Measurements from ENCODE around the gene HEATR5A. TPM values are rescaled to one million over a fixed set of nuclear protein-coding genes. Genes with fewer than 3 reads are reported as not detected.

Gene HEATR5A
- total and polyA plus RNA-seq, 2 of the 13 experiments (the other 11 are each of a cell fraction or from before 2014, with no cell fraction given) = 36.4 to 105 TPM

DNA sequence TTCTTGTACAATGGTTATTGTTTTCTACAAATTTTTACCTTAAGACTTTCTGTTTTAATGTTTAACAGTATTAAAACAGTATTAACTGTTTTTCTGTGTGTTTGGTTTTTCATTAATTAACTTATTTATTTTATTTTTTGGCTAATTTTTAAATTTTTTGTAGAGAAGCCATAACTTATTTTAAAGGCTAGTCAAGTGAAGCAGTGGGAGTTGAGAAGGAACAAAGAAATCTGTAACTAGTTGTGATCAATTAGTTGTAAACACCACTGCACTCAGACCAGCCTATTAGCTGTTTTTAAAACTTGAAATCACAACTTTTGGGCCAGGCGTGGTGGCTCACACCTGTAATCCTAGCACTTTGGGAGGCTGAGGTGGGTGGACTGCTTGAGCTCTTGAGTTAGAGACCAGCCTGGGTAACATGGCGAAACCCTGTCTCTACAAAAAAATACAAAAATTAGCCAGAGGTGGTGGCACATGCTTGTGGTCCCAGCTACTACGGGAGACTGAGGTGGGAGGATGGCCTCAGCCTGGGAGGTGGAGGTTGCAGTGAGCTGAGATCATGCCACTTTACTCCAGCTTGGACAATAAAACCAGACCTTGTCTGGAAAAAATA, 161.8 kb downstream of the HEATR5A start (continued):
- TF ChIP-seq, protein P1, sequence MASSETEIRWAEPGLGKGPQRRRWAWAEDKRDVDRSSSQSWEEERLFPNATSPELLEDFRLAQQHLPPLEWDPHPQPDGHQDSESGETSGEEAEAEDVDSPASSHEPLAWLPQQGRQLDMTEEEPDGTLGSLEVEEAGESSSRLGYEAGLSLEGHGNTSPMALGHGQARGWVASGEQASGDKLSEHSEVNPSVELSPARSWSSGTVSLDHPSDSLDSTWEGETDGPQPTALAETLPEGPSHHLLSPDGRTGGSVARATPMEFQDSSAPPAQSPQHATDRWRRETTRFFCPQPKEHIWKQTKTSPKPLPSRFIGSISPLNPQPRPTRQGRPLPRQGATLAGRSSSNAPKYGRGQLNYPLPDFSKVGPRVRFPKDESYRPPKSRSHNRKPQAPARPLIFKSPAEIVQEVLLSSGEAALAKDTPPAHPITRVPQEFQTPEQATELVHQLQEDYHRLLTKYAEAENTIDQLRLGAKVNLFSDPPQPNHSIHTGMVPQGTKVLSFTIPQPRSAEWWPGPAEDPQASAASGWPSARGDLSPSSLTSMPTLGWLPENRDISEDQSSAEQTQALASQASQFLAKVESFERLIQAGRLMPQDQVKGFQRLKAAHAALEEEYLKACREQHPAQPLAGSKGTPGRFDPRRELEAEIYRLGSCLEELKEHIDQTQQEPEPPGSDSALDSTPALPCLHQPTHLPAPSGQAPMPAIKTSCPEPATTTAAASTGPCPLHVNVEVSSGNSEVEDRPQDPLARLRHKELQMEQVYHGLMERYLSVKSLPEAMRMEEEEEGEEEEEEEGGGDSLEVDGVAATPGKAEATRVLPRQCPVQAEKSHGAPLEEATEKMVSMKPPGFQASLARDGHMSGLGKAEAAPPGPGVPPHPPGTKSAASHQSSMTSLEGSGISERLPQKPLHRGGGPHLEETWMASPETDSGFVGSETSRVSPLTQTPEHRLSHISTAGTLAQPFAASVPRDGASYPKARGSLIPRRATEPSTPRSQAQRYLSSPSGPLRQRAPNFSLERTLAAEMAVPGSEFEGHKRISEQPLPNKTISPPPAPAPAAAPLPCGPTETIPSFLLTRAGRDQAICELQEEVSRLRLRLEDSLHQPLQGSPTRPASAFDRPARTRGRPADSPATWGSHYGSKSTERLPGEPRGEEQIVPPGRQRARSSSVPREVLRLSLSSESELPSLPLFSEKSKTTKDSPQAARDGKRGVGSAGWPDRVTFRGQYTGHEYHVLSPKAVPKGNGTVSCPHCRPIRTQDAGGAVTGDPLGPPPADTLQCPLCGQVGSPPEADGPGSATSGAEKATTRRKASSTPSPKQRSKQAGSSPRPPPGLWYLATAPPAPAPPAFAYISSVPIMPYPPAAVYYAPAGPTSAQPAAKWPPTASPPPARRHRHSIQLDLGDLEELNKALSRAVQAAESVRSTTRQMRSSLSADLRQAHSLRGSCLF (CRISPR knock-in tag; IDR thresholded peaks at IDR 0.05; ENCODE audit: borderline replicate concordance) = peak; percentile 66; the same call in 1 of the 2 replicates
- TF ChIP-seq, protein P2, sequence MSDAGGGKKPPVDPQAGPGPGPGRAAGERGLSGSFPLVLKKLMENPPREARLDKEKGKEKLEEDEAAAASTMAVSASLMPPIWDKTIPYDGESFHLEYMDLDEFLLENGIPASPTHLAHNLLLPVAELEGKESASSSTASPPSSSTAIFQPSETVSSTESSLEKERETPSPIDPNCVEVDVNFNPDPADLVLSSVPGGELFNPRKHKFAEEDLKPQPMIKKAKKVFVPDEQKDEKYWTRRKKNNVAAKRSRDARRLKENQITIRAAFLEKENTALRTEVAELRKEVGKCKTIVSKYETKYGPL (CRISPR knock-in tag; IDR thresholded peaks at IDR 0.05) = 0 out of 2 replicates have a peak, but pooled peaks have one; percentile 12
- TF ChIP-seq, protein P3, sequence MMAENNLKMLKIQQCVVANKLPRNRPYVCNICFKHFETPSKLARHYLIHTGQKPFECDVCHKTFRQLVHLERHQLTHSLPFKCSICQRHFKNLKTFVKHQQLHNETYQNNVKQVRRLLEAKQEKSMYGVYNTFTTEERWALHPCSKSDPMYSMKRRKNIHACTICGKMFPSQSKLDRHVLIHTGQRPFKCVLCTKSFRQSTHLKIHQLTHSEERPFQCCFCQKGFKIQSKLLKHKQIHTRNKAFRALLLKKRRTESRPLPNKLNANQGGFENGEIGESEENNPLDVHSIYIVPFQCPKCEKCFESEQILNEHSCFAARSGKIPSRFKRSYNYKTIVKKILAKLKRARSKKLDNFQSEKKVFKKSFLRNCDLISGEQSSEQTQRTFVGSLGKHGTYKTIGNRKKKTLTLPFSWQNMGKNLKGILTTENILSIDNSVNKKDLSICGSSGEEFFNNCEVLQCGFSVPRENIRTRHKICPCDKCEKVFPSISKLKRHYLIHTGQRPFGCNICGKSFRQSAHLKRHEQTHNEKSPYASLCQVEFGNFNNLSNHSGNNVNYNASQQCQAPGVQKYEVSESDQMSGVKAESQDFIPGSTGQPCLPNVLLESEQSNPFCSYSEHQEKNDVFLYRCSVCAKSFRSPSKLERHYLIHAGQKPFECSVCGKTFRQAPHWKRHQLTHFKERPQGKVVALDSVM (CRISPR knock-in tag; IDR thresholded peaks at IDR 0.05) = peak; percentile 97
- TF ChIP-seq TARDBP (CRISPR knock-in tag; IDR thresholded peaks at IDR 0.05) = no peak
- TF ChIP-seq ZNF431 (CRISPR knock-in tag; IDR thresholded peaks at IDR 0.05; ENCODE audit: borderline replicate concordance, low read depth) = no peak
- peak; percentile 97 for TF ChIP-seq ZNF264 (CRISPR knock-in tag; IDR thresholded peaks at IDR 0.05)
- TF ChIP-seq, protein P4, sequence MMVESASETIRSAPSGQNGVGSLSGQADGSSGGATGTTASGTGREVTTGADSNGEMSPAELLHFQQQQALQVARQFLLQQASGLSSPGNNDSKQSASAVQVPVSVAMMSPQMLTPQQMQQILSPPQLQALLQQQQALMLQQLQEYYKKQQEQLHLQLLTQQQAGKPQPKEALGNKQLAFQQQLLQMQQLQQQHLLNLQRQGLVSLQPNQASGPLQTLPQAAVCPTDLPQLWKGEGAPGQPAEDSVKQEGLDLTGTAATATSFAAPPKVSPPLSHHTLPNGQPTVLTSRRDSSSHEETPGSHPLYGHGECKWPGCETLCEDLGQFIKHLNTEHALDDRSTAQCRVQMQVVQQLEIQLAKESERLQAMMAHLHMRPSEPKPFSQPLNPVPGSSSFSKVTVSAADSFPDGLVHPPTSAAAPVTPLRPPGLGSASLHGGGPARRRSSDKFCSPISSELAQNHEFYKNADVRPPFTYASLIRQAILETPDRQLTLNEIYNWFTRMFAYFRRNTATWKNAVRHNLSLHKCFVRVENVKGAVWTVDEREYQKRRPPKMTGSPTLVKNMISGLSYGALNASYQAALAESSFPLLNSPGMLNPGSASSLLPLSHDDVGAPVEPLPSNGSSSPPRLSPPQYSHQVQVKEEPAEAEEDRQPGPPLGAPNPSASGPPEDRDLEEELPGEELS (CRISPR knock-in tag; IDR thresholded peaks at IDR 0.05) = no peak
- 0 out of 2 replicates have a peak, but pooled peaks have one; percentile 39 for TF ChIP-seq ZNF777 (CRISPR knock-in tag; IDR thresholded peaks at IDR 0.05)
- TF ChIP-seq RCOR2 (CRISPR knock-in tag; IDR thresholded peaks at IDR 0.05) = no peak
- TF ChIP-seq ZNF674 (CRISPR knock-in tag; IDR thresholded peaks at IDR 0.05; ENCODE audit: low read depth) = 0 out of 2 replicates have a peak, but pooled peaks have one; percentile 21
- TF ChIP-seq CBX5 (CRISPR knock-in tag; IDR thresholded peaks at IDR 0.05; ENCODE audit: borderline replicate concordance) = 0 out of 2 replicates have a peak, but pooled peaks have one; percentile 41
- TF ChIP-seq ZBTB38 (CRISPR knock-in tag; IDR thresholded peaks at IDR 0.05) = peak; percentile 87
- peak; percentile 19; the same call in 1 of the 2 replicates for TF ChIP-seq ZNF510 (CRISPR knock-in tag; IDR thresholded peaks at IDR 0.05; ENCODE audit: low read depth)
- TF ChIP-seq ZFP1 (CRISPR knock-in tag; IDR thresholded peaks at IDR 0.05) = peak; percentile 0; the same call in 1 of the 2 replicates
- TF ChIP-seq, protein P5, sequence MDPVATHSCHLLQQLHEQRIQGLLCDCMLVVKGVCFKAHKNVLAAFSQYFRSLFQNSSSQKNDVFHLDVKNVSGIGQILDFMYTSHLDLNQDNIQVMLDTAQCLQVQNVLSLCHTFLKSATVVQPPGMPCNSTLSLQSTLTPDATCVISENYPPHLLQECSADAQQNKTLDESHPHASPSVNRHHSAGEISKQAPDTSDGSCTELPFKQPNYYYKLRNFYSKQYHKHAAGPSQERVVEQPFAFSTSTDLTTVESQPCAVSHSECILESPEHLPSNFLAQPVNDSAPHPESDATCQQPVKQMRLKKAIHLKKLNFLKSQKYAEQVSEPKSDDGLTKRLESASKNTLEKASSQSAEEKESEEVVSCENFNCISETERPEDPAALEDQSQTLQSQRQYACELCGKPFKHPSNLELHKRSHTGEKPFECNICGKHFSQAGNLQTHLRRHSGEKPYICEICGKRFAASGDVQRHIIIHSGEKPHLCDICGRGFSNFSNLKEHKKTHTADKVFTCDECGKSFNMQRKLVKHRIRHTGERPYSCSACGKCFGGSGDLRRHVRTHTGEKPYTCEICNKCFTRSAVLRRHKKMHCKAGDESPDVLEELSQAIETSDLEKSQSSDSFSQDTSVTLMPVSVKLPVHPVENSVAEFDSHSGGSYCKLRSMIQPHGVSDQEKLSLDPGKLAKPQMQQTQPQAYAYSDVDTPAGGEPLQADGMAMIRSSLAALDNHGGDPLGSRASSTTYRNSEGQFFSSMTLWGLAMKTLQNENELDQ (CRISPR knock-in tag; IDR thresholded peaks at IDR 0.05; ENCODE audit: borderline replicate concordance) = peak; percentile 65; the same call in 1 of the 2 replicates
- TF ChIP-seq NKX3-1 (CRISPR knock-in tag; IDR thresholded peaks at IDR 0.05) = peak; percentile 13; the same call in 1 of the 2 replicates
- TF ChIP-seq SALL1 (CRISPR knock-in tag; IDR thresholded peaks at IDR 0.05) = peak; percentile 6; the same call in 1 of the 2 replicates
